ENCODE measurements around the gene OPRPN.

DNA sequence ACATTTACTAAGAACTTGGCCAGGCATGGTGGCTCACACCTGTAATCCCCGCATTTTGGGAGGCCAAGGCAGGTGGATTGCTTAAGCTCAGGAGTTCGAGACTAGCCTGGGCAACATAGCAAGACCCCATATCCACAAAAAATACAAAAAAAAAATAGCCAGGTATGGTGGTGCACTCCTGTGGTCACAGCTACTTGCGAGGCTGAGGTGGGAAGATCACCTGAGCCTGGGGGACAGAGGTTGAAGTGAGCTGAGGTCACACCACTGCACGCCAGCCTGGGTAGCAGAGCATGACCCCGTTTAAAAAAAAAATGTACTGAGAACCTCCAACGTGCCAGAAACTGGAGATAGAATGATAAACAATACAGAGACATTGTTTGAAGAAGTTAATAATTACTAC lies 8.0 kb downstream of the OPRPN start:
- no peak for TF ChIP-seq POLR2A (IDR thresholded peaks at IDR 0.05; ENCODE audit: low read depth, low read length)
- TF ChIP-seq POLR2AphosphoS5 (IDR thresholded peaks at IDR 0.05; ENCODE audit: low read depth, low read length): no peak
- no peak for TF ChIP-seq TAF1 (IDR thresholded peaks at IDR 0.05; ENCODE audit: low read depth, low read length)
- no peak for TF ChIP-seq SPI1 (IDR thresholded peaks at IDR 0.05; ENCODE audit: low read depth, low read length)

Data from GM12891 (cell line).